Stomach (tissue), 9 donors: ENCODE measurements around the gene SLC9A2. TPM values are rescaled to one million over a fixed set of nuclear protein-coding genes. Genes with fewer than 3 reads are reported as not detected.

Source experiments
- DNase-seq, 2 donors: peaks; one replicate each; pipeline versions ENCODE4 v3.0.0 to v3.0.0-alpha.2; 2013 to 2019
- H3K27ac ChIP-seq, 5 donors: fragments of 200-600 bp in 4 of 5; sonication (generic) in 4 of 5; one replicate each; pipeline ENCODE4 v1.5.1; 2013 to 2019; ENCODE audit warnings: mild to moderate bottlenecking in 1 of 5, moderate library complexity in 1 of 5
- H3K27me3 ChIP-seq, 3 donors: fragments of 200-600 bp; sonication (generic); one replicate each; pipeline ENCODE4 v1.5.1; 2017 to 2019; ENCODE audit warnings: mixed run types in 1 of 3
- H3K36me3 ChIP-seq, 4 donors: fragments of 200-600 bp; sonication (generic); 1 replicate in 3 of 4; 2 replicates in 1 of 4; pipeline ENCODE4 v1.5.1; 2016 to 2019
- H3K4me1 ChIP-seq, 4 donors: fragments of 200-600 bp; sonication (generic); one replicate each; pipeline ENCODE4 v1.5.1; 2016 to 2019
- H3K4me3 ChIP-seq, 4 donors: fragments of 200-600 bp; sonication (generic) in 3 of 4; one replicate each; pipeline ENCODE4 v1.5.1; 2016 to 2019; ENCODE audit warnings: mild to moderate bottlenecking in 1 of 4
- H3K9me3 ChIP-seq, 4 donors: fragments of 200-600 bp; sonication (generic); one replicate each; pipeline ENCODE4 v1.5.1; 2016 to 2019
- EP300 ChIP-seq: sonication (generic); formaldehyde crosslinking; IDR thresholded peaks from one replicate; pipeline ENCODE4 v1.6.1; 2017; ENCODE audit warnings: antibody characterized with exemption
- POLR2A ChIP-seq, 4 donors: fragments of 450-650 bp; IDR thresholded peaks; one replicate each; pipeline ENCODE4 v1.6.1; 2016; ENCODE audit warnings: antibody characterized with exemption in 4 of 4, control low read depth in 2 of 4, mild to moderate bottlenecking in 1 of 4, moderate library complexity in 1 of 4
- POLR2AphosphoS5 ChIP-seq, 3 donors: sonication (generic); formaldehyde crosslinking; IDR thresholded peaks; one replicate each; pipeline ENCODE4 v1.6.1; 2016; ENCODE audit warnings: antibody characterized with exemption in 3 of 3
- WGBS, 5 donors: extraction: QIAGEN DNeasy Blood & Tissue Kit in 3 of 5; methylation state at CpG; one replicate each; pipeline versions ENCODE4 v1.1.5 to v1.1.7; 2013 to 2018; 5-methylcytosine and 5-hydroxymethylcytosine counted together
- intact Hi-C: fragments of 100-400 bp; cut with DNase I; formaldehyde crosslinking; loops from one replicate; pipeline ENCODE4 v1.15.1; 2023; ENCODE audit warnings: low total_unique reads
- polyA plus RNA-seq, 3 donors: library from polyadenylated mRNA; stranded (reverse); fragments of 200-250 nt; gene quantifications; one replicate each; pipeline ENCODE4 v1.2.3, GENCODE V29; 2013
- total RNA-seq, 5 donors: library from RNA; depleted of rRNA; stranded (reverse); fragments of >200 nt; gene quantifications; one replicate each; pipeline versions ENCODE4 v1.1.0 to v1.2.3, GENCODE V29; 2014 to 2016
- TF ChIP-seq, protein P1 (sequence below), 7 experiments: fragments of 450-650 bp in 4 of 7; fragments of 200-600 bp in 3 of 7; sonication (generic) in 3 of 7; IDR thresholded peaks; one replicate each; pipeline ENCODE4 v1.5.1; 2016 to 2019; ENCODE audit warnings: antibody characterized with exemption in 7 of 7, control low read depth in 2 of 7, mild to moderate bottlenecking in 1 of 7
- donor health status: healthy with polysubstance abuse.
- donor health status: Bipolar disorder and iron deficiency.
- donor health status: healthy.

Gene SLC9A2
- total and polyA plus RNA-seq, 8 donors = 2.4 to 79.9 (median 15.0) TPM

DNA sequence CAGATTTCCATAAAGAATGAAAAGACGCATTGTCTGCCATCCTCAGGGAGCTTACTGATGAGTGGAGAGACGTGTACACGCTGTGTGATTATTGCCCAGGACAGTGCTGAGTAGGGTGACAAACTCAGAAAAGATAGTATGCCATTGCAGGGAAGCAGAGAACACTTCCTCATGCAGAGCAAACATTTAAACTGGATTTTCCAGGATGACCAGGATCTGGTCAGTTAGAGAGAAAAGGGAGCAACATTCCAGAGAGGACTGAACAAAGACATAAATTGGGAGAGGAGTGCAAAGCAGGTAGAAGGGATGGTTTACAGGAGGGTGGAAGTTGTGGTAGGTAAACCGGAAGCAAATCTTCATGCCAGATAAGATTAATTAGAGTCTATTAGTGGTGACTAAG lies 2.3 kb downstream of the SLC9A2 start:
- WGBS, 5 donors = 21 to 42% (median 33%) methylated on average over 4 of the region's 4 CpGs
- Histone ChIP-seq H3K36me3 (no peaks in the 10 kb centered on the region), H3K4me1 (peaks cover 0 to 48% (median 23%) of the 10 kb centered on the region in 4 donors), H3K27ac (peak overlapping the region in 4 of 5 donors; percentile 39 to 84 (median 60)), H3K27me3 (peaks cover 0 to 43% (median 16%) of the 10 kb centered on the region in 3 donors), H3K4me3 (peak overlapping the region in 3 of 4 donors; percentile 56 to 75 (median 68)), H3K9me3 (peaks cover 0 to 5% (median 2%) of the 10 kb centered on the region in 4 donors)
- intact Hi-C loops = no loop called here
- peak in 1 of 2 donors; percentile 12 for DNase-seq
- TF ChIP-seq POLR2A (IDR thresholded peaks at IDR 0.05) (no peak), EP300 (no peak), POLR2AphosphoS5 (IDR thresholded peaks at IDR 0.05) (peak in 2 of 3 donors; percentile 7 to 8)
- TF ChIP-seq, protein P1, sequence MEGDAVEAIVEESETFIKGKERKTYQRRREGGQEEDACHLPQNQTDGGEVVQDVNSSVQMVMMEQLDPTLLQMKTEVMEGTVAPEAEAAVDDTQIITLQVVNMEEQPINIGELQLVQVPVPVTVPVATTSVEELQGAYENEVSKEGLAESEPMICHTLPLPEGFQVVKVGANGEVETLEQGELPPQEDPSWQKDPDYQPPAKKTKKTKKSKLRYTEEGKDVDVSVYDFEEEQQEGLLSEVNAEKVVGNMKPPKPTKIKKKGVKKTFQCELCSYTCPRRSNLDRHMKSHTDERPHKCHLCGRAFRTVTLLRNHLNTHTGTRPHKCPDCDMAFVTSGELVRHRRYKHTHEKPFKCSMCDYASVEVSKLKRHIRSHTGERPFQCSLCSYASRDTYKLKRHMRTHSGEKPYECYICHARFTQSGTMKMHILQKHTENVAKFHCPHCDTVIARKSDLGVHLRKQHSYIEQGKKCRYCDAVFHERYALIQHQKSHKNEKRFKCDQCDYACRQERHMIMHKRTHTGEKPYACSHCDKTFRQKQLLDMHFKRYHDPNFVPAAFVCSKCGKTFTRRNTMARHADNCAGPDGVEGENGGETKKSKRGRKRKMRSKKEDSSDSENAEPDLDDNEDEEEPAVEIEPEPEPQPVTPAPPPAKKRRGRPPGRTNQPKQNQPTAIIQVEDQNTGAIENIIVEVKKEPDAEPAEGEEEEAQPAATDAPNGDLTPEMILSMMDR (IDR thresholded peaks at IDR 0.05) = no peak

GRCh38 chr2:102622646-102623045 lies 3.3 kb downstream of the SLC9A2 start:
- intact Hi-C loops = no loop called here
- no peak for DNase-seq
- Histone ChIP-seq H3K27me3 (peaks cover 0 to 38% (median 16%) of the 10 kb centered on the region in 3 donors), H3K9me3 (peaks cover 0 to 5% (median 2%) of the 10 kb centered on the region in 4 donors), H3K4me1 (peaks cover 0 to 39% (median 23%) of the 10 kb centered on the region in 4 donors), H3K36me3 (no peaks in the 10 kb centered on the region), H3K27ac (peak overlapping the region in 2 of 5 donors; percentile 63 to 84), H3K4me3 (peak overlapping the region in 2 of 4 donors; percentile 68 to 75)
- WGBS, 5 donors = 28 to 62% (median 45%) methylated on average over 3 of the region's 3 CpGs
- no peak for TF ChIP-seq POLR2AphosphoS5 (IDR thresholded peaks at IDR 0.05)
- no peak for TF ChIP-seq POLR2A (IDR thresholded peaks at IDR 0.05)
- TF ChIP-seq EP300 = no peak
- TF ChIP-seq, protein P1 (IDR thresholded peaks at IDR 0.05) = no peak

DNA sequence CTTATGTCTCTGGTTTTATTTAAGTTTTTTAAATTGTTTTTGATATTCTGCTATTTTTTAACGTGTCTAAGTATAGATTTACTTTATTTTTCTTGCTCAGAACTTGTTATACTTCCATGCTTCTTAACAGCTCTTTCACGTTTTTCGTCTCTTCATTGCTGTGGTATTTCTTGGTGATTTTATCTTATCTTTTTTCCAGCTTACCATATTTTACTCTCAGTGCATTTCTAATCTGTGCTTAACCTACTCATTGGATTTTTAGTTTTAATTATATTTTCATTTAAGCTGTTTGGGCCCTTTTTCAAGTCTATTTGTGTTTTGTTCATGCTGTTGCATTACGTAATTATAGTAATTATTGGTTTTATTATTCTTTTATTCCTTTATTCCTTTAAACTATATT lies 11.1 kb downstream of the SLC9A2 start:
- no peak overlapping the region for H3K4me3 ChIP-seq
- intact Hi-C loops = no loop called here
- TF ChIP-seq, protein P1 (IDR thresholded peaks at IDR 0.05) = no peak
- TF ChIP-seq POLR2A (IDR thresholded peaks at IDR 0.05) (no peak), POLR2AphosphoS5 (IDR thresholded peaks at IDR 0.05) (no peak), EP300 (no peak)

DNA sequence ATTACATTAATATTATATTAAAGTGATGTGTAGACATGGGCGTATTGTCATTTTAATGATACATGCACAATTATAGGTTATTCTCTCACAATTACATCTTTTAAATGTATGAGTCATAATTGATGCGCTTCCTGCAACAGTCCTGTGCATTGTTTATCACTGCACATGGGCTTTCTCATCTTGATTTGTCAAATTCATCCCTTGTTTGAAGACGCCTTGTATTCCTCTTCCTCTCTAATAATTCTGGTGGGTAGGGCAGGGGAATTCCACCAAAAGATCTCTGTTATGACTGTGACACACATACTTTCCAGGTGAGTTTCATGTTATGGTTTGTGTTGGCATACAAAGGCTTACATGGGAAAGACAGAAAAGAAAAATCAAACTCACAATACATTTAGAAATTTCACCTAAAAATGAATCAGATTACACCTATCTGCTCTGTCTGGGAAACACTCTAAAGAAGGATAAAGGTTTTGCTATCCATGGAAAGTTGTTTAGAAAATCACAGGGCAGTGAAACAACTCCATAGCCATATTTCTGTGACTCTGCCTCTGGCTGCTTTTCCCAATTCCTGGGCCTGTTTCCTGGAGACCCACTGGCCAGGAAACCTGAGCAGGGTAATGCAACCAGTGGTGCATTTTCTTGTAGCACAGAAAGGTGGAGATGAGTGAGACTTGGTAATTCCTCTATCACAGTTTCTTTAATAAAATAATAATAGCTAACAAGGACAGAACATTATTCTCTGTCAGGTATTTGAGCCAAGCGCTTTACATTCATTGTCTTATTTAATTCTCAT lies 13.2 kb downstream of the SLC9A2 start:
- Histone ChIP-seq H3K36me3 (no peaks in the 10 kb centered on the region), H3K4me3 (no peak overlapping the region), H3K9me3 (no peaks in the 10 kb centered on the region), H3K4me1 (peaks cover 0 to 5% (median 0%) of the 10 kb centered on the region in 4 donors), H3K27ac (no peak overlapping the region), H3K27me3 (no peaks in the 10 kb centered on the region)
- intact Hi-C loops = no loop called here
- WGBS, 5 donors = 80 to 87% (median 83%) methylated on average over 4 of the region's 4 CpGs
- TF ChIP-seq EP300 (no peak), POLR2AphosphoS5 (IDR thresholded peaks at IDR 0.05) (no peak), POLR2A (IDR thresholded peaks at IDR 0.05) (no peak)
- TF ChIP-seq, protein P1 (IDR thresholded peaks at IDR 0.05) = no peak
- no peak for DNase-seq

More for the DNA sequence above, 11.1 kb downstream of the SLC9A2 start:
- 35 to 54% (median 46%) methylated on average over 4 of the region's 4 CpGs for WGBS, 5 donors
- H3K9me3 ChIP-seq = peaks cover 0 to 5% (median 2%) of the 10 kb centered on the region in 4 donors
- no peaks in the 10 kb centered on the region for H3K36me3 ChIP-seq
- no peaks in the 10 kb centered on the region for H3K27me3 ChIP-seq
- no peaks in the 10 kb centered on the region for H3K4me1 ChIP-seq
- DNase-seq = no peak
- H3K27ac ChIP-seq = no peak overlapping the region
